ENCODE results near the gene CENPT.

Gene CENPT

DNA sequence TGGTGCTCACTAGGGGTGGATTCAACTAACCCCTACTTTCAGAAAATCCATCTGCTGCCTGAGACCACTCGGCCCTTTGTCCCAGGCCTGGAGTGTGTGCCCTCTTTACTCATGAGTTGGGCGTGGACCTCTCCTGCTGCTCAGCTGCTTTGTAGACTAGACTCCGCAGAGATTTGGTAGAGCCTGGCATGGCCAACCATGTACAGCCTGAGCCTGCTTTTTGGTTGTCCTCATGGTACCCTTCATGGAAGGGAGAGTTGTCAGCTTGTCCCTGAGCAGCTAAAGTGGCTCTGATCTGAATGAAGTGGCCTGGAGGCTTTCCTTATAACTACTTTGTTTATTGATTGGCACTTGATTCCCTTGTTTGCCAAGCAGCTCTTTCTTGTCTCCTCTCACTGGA, 26.9 kb upstream of the CENPT start:
- no peak for TF ChIP-seq ZFX (IDR thresholded peaks at IDR 0.05; ENCODE audit: borderline replicate concordance)
- TF ChIP-seq, protein P1, sequence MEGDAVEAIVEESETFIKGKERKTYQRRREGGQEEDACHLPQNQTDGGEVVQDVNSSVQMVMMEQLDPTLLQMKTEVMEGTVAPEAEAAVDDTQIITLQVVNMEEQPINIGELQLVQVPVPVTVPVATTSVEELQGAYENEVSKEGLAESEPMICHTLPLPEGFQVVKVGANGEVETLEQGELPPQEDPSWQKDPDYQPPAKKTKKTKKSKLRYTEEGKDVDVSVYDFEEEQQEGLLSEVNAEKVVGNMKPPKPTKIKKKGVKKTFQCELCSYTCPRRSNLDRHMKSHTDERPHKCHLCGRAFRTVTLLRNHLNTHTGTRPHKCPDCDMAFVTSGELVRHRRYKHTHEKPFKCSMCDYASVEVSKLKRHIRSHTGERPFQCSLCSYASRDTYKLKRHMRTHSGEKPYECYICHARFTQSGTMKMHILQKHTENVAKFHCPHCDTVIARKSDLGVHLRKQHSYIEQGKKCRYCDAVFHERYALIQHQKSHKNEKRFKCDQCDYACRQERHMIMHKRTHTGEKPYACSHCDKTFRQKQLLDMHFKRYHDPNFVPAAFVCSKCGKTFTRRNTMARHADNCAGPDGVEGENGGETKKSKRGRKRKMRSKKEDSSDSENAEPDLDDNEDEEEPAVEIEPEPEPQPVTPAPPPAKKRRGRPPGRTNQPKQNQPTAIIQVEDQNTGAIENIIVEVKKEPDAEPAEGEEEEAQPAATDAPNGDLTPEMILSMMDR (IDR thresholded peaks at IDR 0.05): no peak

DNA sequence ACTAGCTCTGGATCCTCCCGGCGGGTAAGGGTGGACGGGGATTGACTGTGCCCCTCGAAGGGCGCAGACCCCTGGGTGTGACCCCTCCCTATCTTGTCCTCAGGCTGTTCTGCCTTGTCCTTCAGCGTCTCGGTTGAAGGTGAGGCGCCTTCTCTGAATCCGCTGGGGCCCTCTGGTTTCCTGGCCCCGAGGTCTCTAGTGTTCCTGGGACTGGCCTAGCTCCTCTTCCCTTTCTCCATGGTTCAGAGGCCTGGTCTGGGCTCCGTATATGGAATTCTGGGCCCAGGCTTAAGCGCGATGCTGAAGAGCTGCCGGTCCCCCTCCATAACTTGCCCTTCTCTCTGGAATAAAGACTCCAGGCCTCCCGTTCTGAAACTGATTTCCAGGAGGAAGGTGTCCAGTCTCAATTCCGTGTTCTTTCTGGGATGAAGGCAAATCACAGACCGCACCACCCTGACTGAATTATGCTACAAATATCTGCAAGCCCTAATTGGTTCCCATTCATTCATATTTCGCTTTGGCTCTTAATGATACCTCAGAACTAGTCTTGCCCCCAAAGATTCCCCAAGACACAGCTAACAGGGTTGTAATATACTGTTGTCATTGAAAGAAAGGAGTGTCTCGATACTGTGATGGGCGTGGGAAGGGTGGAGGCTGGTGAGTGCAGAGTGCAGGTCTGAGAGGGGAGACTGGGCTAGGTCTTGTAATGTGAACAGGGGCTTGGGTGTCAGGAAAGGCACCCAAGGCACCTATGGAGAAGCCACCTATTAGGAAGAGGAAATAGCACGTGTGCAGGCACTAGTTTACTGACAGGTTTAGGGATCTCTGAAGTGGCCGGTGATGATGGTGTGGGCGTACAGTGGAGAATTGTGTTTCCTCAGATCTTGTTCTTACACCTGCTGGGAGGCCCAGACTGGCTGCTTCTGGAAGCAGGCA, 26.2 kb upstream of the CENPT start:
- peak overlapping the region; percentile 72 for H3K27ac ChIP-seq
- TF ChIP-seq ZFX (IDR thresholded peaks at IDR 0.05; ENCODE audit: borderline replicate concordance): no peak
- TF ChIP-seq, protein P1 (IDR thresholded peaks at IDR 0.05): no peak

More for the DNA sequence above, 26.9 kb upstream of the CENPT start:
- peak overlapping the region; percentile 72; the same call in 1 of the 2 replicates for H3K27ac ChIP-seq

DNA sequence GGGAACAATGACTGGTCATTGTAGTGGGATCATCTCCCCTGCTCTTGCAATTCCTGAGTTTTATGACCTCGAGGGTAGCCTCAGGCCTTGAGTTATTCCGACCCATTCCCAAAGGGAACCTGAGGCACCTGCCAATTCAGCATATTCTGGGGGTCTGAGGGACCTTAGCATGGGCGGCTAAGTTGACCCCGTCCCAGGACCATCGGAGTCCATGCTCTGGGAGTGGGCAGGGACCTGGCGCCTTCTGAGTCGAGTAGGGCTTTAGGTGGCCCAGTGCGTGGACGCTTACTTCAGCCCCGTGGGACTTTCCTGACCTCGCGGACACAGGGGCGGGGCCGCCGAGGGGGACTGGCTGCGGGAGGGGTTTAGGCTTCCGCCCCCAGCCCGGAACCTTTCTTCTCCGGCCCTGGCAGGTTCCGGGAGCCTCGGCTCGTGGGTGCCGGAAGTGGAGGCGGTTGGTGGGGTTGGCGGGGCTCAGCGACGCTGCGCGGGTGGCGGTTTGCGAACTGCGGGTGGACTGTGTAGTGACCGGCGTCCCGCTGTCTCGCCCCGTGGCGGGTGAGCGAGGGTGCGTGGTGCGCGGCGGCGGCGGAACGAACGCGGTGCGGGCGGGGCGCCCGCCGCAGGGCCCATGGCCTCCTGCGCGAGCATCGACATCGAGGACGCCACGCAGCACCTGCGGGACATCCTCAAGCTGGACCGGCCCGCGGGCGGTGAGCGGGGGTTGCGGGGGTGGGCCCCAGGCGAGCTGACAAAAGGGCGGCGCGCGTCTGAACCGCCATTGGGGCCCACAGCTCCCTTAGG, 25.3 kb upstream of the CENPT start, which contains the start of gene EDC4:
EDC4 (plus strand) TSS at position 422 of the 804 bp plus-strand sequence; CDS start at position 632, 210 bp downstream.
- TF ChIP-seq, protein P1 (IDR thresholded peaks at IDR 0.05): no peak
- peak within 1 kb of the TSS; percentile 72 for H3K27ac ChIP-seq

DNA sequence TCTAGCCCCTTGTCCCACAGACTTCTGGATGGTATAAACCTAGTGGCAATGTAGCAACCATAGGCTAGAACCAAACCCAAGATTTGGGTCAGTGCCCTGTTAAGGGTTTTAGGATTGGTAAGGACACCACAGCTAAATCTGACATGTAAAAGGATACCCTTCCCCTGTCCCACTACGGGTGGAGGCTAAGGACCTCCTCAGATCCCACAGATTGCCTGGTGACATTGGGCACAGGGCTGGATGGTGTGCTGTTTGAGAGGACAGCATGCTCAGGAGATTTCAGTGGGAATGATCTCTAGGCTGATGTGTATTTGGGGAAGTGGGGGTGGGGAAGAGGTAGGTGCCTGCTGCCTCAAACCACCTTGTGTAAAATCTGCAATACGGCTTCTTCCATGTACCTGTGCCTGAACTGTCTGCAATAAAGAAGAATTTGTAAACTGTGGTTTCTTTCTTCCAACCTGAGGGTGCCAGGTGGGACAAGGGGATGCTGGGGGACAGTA, 24.7 kb upstream of the CENPT start:
- H3K27ac ChIP-seq: peak overlapping the region; percentile 72
- TF ChIP-seq, protein P1 (IDR thresholded peaks at IDR 0.05): no peak
- TF ChIP-seq ZFX (IDR thresholded peaks at IDR 0.05; ENCODE audit: borderline replicate concordance): no peak

DNA sequence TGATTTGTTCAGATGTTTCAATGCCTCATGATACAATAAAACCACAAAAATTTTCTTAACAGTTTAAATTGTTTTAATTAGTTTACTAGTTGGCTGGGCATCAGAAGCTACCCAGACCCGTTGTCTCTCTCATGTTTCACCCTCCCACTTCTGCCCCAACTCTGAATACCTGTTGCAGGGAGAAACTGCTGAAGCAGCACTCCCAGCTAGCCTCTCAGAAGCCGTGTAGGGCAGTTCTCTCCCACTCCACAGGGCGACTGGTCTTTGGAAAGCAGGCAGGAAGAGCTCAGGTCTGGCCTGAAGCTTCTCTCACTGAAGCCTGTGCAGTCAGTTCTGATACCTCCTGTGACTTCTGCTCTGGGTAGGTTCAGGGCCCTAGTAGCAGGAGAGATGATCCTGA, 23.8 kb upstream of the CENPT start:
- peak overlapping the region; percentile 72; the same call in 1 of the 2 replicates for H3K27ac ChIP-seq
- no peak for TF ChIP-seq ZFX (IDR thresholded peaks at IDR 0.05; ENCODE audit: borderline replicate concordance)
- TF ChIP-seq, protein P1 (IDR thresholded peaks at IDR 0.05): no peak

DNA sequence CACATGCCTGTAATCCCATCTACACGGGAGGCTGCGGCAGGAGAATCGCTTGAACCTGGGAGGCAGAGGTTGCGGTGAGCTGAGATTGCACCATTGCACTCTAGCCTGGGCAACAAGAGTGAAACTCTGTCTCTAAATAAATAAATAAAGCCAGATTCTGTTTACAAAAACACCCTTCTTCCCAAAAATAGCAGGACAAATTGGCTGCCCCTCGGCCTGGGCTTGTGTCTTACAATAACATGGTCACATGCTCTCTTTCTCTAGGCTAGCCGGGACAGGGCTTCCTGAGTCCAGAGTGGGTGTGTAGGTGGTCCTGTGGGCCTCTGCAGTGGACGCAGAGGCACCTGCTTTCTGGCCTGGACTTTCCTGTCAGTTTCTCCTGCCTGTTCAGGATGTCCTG, 22.2 kb upstream of the CENPT start:
- peak overlapping the region; percentile 72; the same call in 1 of the 2 replicates for H3K27ac ChIP-seq
- TF ChIP-seq, protein P1 (IDR thresholded peaks at IDR 0.05): no peak
- no peak for TF ChIP-seq ZFX (IDR thresholded peaks at IDR 0.05; ENCODE audit: borderline replicate concordance)
